GM12878 (cell line): ENCODE data around the gene IDH3A.

Experiments used
- BCL3 ChIP-seq: IDR thresholded peaks from 2 replicates; pipeline ENCODE4 v1.6.1; 2011; ENCODE audit warnings: borderline replicate concordance, low read depth, mild to moderate bottlenecking, moderate library complexity, low read length; ENCODE audit not compliant: insufficient read depth, poor library complexity, severe bottlenecking
- SMC3 ChIP-seq: IDR thresholded peaks from 2 replicates; pipeline ENCODE4 v1.6.1; 2011; ENCODE audit warnings: low read length, improper control_type of control experiment, borderline replicate concordance
- SREBF1 ChIP-seq: IDR thresholded peaks from 2 replicates; pipeline ENCODE4 v1.6.1; 2012; ENCODE audit warnings: mild to moderate bottlenecking, low read length

DNA sequence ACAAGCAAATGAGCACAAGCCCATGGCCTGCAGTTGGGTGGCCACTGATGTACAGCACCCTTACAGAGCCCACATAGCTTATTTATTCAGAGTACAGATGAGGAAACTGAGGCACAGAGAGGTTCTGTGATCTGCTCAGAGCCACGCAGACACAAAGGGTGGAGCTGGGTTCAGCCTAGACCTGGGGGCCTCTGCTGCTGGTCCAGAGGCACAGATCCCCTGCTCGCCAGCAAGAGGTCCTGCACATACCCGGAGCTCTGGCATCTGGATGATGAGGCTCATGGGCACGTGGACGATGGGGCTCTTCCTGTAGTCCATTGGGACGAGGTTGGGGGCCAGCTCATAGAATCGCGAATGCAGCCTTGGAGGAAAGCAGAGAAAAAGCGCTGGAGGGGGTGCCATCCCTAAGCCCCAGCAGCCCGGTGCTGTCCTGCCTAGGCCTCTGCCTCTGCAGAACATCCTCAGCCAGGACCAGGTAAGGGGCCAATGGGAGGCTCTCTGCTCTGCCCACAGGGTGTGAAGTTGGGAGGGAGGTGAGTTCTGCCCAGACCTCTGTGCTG, 38.2 kb upstream of the IDH3A start:
- no peak for TF ChIP-seq SMC3
- no peak for TF ChIP-seq SREBF1
- no peak for TF ChIP-seq BCL3
